Iris pigment epithelial cell (primary cell): ENCODE data around the gene CKMT1A.
"Not testable (repeated sequence)": the region's sequence is repeated elsewhere in the genome, so short reads cannot be mapped to it uniquely, and the experiment has no call there.

Experiments used
- DNase-seq: peaks from one replicate; pipeline ENCODE4 v3.0.0-alpha.2; 2011; ENCODE audit warnings: low read depth

CKMT1A gene

GRCh38 chr15:43693148-43694022 is at the start of gene CKMT1A:
Gene CKMT1A, plus strand, starts transcription at chr15:43693859. Its CDS starts 192 bp downstream, at chr15:43694051.
- DNase-seq: not testable (repeated sequence)

- no peak for DNase-seq
Measured at GRCh38 chr15:43648649-43649429, 44.8 kb upstream of the CKMT1A start, which contains the start of gene CATSPER2. Gene CATSPER2, minus strand, starts transcription at chr15:43648844. Its CDS starts 783 bp downstream, at chr15:43648061.

DNA sequence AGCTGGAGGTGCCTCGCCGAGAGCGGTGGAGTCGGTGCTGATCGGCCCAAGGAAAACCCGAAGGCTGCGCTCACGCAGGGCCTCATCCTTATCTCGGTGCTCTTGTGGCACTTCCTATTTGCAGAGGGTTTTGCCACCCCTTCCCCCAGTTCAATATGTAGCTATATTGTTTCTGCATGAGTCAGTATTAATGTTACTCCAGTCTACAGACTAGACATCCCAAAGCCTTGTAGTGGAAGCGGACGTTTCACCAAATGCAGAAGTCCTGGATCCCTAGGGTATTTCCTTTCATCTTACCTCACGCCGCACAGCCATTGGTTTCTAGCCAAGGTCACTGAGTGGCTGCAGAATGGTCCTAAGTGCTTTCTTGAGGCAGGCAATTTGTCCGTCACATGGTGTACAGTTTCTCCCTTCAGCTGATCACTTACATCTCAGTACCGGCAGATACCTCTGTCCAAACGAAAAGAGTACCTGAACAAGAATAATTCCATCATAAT is 44.2 kb upstream of the CKMT1A start:
- not testable (repeated sequence) for DNase-seq

GRCh38 chr15:43659727-43660126 is 33.9 kb upstream of the CKMT1A start:
- DNase-seq: not testable (repeated sequence)

- not testable (repeated sequence) for DNase-seq
Measured at GRCh38 chr15:43662293-43662692, 31.4 kb upstream of the CKMT1A start.

- not testable (repeated sequence) for DNase-seq
Measured at GRCh38 chr15:43663333-43663732, 30.3 kb upstream of the CKMT1A start.

DNA sequence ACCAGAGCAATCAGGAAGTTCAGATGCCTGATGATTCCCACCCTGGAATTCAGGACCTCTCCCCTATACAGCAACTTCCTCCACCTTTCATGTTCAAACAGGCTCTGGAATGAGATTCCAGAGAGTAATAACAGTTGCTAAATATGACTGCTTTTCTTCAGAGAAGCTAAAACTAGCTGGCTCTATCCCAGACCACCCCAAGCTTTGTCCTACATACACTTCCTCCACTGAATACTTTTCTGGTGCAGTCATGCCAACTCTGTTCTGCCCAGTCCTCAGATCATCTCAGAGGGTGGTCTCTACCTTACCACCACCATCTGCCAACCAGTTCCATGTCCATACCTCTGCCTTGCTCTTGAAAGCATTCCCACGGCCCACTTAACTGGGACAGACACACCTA is 27.5 kb upstream of the CKMT1A start:
- not testable (repeated sequence) for DNase-seq

DNA sequence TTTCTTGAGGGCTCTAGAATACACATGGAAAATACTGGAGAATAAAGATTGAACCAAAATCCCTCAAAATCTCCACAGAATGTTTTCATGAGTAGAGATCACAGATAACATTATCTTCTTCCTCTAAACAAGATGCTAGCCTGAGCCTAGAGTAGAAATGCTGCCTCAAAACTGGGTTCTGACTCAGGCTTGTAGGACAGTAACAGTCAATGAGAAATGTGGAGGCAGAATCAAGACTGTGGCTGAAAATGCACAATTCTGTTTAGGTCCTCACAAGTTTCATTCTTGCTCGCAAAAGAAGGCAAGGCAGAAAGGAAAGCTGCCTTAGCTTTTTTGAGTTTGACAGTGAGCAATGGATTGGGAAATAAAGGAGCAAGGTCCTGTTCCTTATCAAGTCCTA is 19.5 kb upstream of the CKMT1A start:
- DNase-seq: not testable (repeated sequence)

GRCh38 chr15:43689604-43690301 is 3.9 kb upstream of the CKMT1A start:
- not testable (repeated sequence) for DNase-seq

DNA sequence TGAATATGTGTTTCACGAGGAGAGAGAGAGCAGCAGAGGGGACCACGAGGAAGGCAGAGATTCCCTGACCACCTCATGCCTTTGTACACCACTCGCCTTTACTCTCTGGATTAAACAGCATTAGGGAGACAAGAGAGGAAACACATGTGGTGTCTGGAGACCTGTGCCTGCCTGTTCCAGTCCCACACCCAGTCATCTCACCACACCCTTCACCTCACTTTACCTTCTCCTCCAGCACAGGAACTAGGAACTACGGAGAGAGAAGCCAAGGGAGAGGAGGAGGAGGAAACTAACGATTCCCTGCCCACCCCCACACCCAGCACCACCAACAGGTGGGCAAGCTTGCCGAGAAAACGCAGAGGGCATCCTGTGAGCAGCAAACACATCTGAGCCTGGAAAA is 980 bp upstream of the CKMT1A start:
- DNase-seq: not testable (repeated sequence)

GRCh38 chr15:43702174-43702573 is 8.5 kb downstream of the CKMT1A start:
- peak; percentile 32 for DNase-seq

- no peak for DNase-seq
Measured at GRCh38 chr15:43702701-43703424, 9.2 kb downstream of the CKMT1A start.

DNA sequence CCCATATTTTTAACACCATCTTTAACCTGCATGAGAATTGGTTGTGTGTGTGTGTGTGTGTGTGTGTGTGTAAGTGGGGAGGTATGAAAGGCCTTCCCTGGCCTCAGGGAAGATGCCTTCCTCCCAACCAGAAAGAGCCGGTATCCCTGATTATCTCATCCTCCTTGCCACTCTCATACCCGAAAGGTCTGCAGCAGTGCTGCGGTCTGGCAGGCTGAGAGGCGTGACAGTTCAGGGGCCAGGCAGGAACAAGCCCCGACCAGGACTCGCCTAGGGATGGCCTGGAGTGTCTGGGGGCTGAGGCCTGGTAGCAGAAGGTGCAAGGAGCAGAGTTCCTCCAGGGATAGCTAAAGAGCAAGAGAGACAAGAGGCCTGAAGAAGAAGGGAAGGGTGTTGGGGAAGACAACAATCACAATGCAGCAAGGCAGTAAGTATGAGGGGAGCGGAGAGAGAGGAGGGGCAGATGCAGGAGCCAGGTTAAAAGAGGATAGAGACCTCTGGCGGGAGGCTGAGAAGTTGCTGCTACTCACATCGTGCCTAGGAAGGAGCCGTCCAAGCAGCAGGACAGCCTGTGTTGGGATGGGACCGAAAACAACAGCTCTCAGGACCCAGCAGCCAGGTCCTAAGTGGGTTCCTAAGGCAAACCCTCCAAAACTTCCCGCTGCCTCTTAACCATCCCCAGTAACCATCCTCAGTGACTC is 16.9 kb downstream of the CKMT1A start:
- DNase-seq: not testable (repeated sequence)

DNA sequence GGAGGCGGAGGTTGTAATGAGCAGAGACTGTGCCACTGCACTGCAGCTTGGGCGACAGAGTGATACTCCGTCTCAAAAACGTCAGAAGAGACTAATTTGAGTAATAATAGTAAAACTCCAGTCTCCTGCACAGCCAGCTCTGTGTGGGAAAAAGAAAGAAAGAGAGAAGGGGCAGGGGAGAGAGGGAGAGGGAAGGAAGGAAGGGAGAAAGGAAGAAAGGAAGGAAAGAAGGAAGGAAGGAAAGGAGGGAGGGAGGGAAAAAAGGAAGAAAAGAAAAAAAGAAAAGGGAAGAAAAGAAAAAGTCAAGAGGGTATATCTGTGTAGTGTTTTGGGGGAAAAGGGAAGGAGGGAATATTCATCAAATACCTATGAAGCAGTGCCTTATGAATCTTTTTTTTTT is 29.5 kb downstream of the CKMT1A start:
- DNase-seq: no peak

DNA sequence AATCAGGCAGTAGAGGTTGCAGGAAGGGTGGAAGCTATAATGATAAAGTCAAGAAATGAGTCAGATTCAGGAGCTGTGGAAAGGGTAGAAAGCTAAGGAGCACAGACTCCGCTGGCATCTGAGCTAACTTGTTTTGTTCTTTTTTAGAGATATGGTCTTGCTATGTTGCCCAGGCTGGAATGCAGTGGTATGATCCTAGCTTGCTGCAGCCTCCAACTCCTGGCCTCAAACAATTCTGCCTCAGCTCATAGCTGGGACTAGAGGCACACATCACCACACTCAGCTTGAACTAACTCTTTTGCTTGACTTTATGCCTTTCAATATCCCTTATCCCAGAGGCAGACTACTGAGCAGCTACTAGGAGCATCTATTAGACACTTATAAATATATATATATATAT is 32.6 kb downstream of the CKMT1A start:
- DNase-seq: not testable (repeated sequence)

GRCh38 chr15:43728053-43728725 is 34.5 kb downstream of the CKMT1A start:
- DNase-seq: not testable (repeated sequence)

- no peak for DNase-seq
Measured at GRCh38 chr15:43735416-43735815, 41.8 kb downstream of the CKMT1A start.

- peak; percentile 87 for DNase-seq
Measured at GRCh38 chr15:43746245-43746902, 52.7 kb downstream of the CKMT1A start, which contains the start of gene PDIA3. Gene PDIA3, plus strand, starts transcription at chr15:43746438. Its CDS starts 102 bp downstream, at chr15:43746540.

GRCh38 chr15:43746903-43747309 is 53.2 kb downstream of the CKMT1A start:
- DNase-seq: peak; percentile 50
